Ramos (cell line): ENCODE measurements around the gene NOS1AP.

Experiments used
- in situ Hi-C: fragments of 300-500 bp; cut with MboI; formaldehyde crosslinking; loops from one replicate; pipeline ENCODE4 v1.14.3; 2022; ENCODE audit warnings: low sequenced_read_pairs; ENCODE audit not compliant: unreplicated experiment

Gene NOS1AP

GRCh38 chr1:162276493-162276892, 207.0 kb downstream of the NOS1AP start:
- in situ Hi-C loops, result no loop called here

DNA sequence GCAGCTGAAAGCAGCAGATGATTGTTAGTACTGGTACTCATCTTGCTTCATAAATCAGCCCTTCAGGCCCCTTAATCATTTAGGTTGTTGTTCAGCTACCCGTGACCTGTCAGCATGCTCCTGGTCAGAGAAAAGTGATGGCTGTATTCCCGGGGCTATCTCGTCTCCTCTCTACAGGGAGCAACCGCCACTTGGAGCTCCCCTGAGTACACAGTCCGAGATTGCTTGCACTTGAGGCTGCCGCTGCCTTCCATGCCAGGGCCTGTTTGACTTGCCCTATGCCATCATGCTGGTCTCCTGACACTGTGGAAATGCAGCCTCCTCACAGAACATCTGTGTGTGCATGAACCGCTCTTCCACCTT, 209.6 kb downstream of the NOS1AP start:
- in situ Hi-C loops, result no loop called here

- in situ Hi-C loops, result no loop called here
Measured at GRCh38 chr1:162281426-162281825, 211.9 kb downstream of the NOS1AP start.

- in situ Hi-C loops, result no loop called here
Measured at GRCh38 chr1:162283657-162284056, 214.2 kb downstream of the NOS1AP start.

- in situ Hi-C loops, result no loop called here
Measured at GRCh38 chr1:162284206-162284955, 214.9 kb downstream of the NOS1AP start.

GRCh38 chr1:162285149-162285561, 215.7 kb downstream of the NOS1AP start:
- in situ Hi-C loops, result no loop called here

DNA sequence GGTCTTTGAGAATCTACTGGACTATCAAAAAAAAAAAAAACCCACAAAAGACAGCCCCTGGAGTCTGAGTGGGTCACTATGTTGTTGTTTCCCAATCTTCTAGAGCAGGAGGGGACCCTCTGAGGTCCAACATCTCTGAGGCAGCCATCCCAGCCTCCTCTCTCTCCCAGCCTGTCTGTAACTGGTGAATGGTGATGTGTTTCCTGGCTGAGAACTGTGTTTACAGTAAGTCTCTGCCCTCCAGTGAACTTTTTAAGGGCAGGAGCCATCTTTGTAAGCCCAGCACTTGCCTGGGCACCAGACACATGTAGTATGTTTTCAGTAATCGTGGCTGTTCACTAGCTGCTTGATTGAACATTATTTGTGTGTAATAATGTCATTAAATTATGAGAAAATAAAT, 221.5 kb downstream of the NOS1AP start:
- in situ Hi-C loops, result no loop called here

GRCh38 chr1:162292422-162292849, 222.9 kb downstream of the NOS1AP start:
- in situ Hi-C loops, result no loop called here

DNA sequence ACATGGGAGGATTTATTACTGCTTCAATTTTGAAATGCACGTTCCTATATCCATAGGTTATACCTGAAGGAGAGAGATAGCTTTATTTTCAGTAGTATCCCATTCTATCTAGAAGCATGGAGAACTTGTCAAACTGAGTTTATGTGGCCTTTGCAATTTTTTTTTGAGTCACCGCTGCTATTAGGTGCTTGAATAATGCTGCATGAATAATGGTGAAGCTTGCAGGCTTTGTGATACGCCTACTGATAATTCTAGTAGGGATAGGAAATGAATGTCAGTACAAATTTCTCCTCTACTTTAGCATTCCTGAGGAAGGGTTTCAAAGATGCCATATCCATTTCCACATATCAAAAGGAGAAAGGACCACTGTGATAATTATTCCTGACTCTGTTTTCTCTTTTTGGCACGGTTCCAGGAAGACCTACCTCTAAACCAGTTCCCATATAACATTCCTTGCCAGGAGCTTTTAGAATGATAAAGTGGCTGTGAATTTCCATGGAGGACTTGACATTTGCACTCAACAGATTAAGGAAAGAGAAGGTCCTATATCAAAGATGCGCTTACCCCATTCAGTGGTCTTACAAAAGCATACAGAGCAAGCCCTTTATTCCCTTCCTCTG, 223.7 kb downstream of the NOS1AP start:
- in situ Hi-C loops, result no loop called here

- in situ Hi-C loops, result no loop called here
Measured at GRCh38 chr1:162294015-162294414, 224.5 kb downstream of the NOS1AP start.

- in situ Hi-C loops, result no loop called here
Measured at GRCh38 chr1:162297208-162297607, 227.7 kb downstream of the NOS1AP start.

- in situ Hi-C loops, result no loop called here
Measured at GRCh38 chr1:162298266-162298665, 228.8 kb downstream of the NOS1AP start.

- in situ Hi-C loops, result no loop called here
Measured at GRCh38 chr1:162299018-162299417, 229.5 kb downstream of the NOS1AP start.

DNA sequence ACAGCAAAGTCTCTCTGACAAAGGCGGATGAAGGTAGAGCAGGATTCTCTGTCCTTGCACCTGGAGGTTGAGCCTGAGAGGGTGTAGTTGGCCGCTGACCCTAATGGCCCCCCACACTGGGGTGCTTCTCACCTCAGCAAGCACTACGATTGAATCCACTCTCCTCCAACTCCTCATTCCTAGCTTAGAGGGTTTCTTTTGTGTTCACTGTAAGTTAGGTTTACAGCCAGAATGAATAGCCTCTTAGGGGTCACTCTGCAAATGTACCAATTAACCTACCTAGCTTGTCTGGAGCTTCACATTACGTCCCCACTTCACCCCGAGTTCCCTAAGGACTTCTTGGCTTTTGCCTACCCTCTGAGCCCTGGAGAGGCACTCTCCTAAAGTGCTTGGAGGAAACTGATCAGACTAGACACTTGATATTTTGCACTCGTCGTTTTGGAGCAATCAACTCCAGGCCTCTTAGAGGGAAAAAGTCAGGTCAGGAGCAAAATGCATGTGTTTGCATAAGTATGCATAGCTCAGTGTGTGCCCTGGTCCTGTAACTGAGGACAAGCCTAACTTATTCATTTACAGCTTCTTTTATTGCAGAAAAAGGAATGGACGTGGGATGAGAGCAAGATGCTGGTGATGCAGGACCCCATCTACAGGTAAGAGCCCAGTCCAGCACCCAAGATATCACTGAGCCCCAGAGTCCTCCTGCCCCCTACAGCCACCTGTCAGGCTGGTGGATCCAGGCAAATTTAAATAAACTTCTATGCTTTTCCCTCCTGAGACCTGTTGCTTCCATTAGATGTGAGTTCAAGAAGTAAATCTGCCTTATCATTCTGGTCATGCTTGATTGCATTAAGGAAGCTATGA, 230.8 kb downstream of the NOS1AP start:
- in situ Hi-C loops, result no loop called here

GRCh38 chr1:162301696-162302095, 232.2 kb downstream of the NOS1AP start:
- in situ Hi-C loops, result no loop called here

- in situ Hi-C loops, result no loop called here
Measured at GRCh38 chr1:162302306-162303003, 233.0 kb downstream of the NOS1AP start.

GRCh38 chr1:162303004-162303344, 233.5 kb downstream of the NOS1AP start:
- in situ Hi-C loops, result no loop called here

- in situ Hi-C loops, result no loop called here
Measured at GRCh38 chr1:162304736-162305135, 235.2 kb downstream of the NOS1AP start.

GRCh38 chr1:162305969-162306368, 236.5 kb downstream of the NOS1AP start:
- in situ Hi-C loops, result no loop called here

- in situ Hi-C loops, result no loop called here
Measured at GRCh38 chr1:162310337-162310736, 240.8 kb downstream of the NOS1AP start.

- in situ Hi-C loops, result no loop called here
Measured at GRCh38 chr1:162314206-162314605, 244.7 kb downstream of the NOS1AP start.
